Osteoblast (primary cell): ENCODE results near the gene UNC5A. TPM values are rescaled to one million over a fixed set of nuclear protein-coding genes. Genes with fewer than 3 reads are reported as not detected.

Experiments
- DNase-seq: peaks from one replicate; pipeline ENCODE4 v3.0.0; 2011; ENCODE audit warnings: low spot score, mixed read lengths; ENCODE audit not compliant: insufficient read length; ENCODE audit errors: missing footprints
- H2AFZ ChIP-seq: 2 replicates; pipeline ENCODE4 v1.6.0; 2011; ENCODE audit warnings: mild to moderate bottlenecking, low read length
- H3K27ac ChIP-seq: 2 replicates; pipeline ENCODE4 v1.5.1; 2011; ENCODE audit warnings: mild to moderate bottlenecking, low read depth, low read length, moderate library complexity
- H3K27me3 ChIP-seq: 2 replicates; pipeline ENCODE4 v1.6.0; 2012; ENCODE audit warnings: mild to moderate bottlenecking, control low read depth, inconsistent platforms, low read length, moderate library complexity; ENCODE audit not compliant: insufficient read depth
- H3K36me3 ChIP-seq: 2 replicates; pipeline ENCODE4 v1.5.1; 2011; ENCODE audit warnings: mild to moderate bottlenecking, low read length, control low read depth, moderate library complexity; ENCODE audit not compliant: insufficient read depth
- H3K4me1 ChIP-seq: 2 replicates; pipeline ENCODE4 v1.5.1; 2011; ENCODE audit warnings: mild to moderate bottlenecking, low read length, control low read depth, moderate library complexity; ENCODE audit not compliant: insufficient read depth
- H3K4me2 ChIP-seq: 2 replicates; pipeline ENCODE4 v1.6.0; 2011; ENCODE audit warnings: mild to moderate bottlenecking, low read length; ENCODE audit not compliant: insufficient read depth
- H3K4me3 ChIP-seq: fragments of 200-600 bp; sonication (generic); 3 replicates; pipeline ENCODE4 v1.5.1; 2012; ENCODE audit warnings: mild to moderate bottlenecking, low read length, inconsistent platforms; ENCODE audit not compliant: insufficient read depth
- H3K79me2 ChIP-seq: 2 replicates; pipeline ENCODE4 v1.6.0; 2012; ENCODE audit warnings: mild to moderate bottlenecking, low read length, control low read depth, inconsistent platforms; ENCODE audit not compliant: insufficient read depth
- H3K9me3 ChIP-seq: 2 replicates; pipeline ENCODE4 v1.5.1; 2011; ENCODE audit warnings: low read depth, low read length, control low read depth
- H4K20me1 ChIP-seq: 2 replicates; pipeline ENCODE4 v1.6.0; 2012; ENCODE audit warnings: mild to moderate bottlenecking, low read length, control low read depth; ENCODE audit not compliant: insufficient read depth
- CTCF ChIP-seq: IDR thresholded peaks from 2 replicates; pipeline ENCODE4 v1.5.1; 2011; ENCODE audit warnings: mild to moderate bottlenecking, low read depth, low read length, moderate library complexity; ENCODE audit errors: extremely low read depth
- total RNA-seq: library from RNA; depleted of rRNA; stranded (reverse); fragments of >200 nt; gene quantifications from 2 replicates; pipeline ENCODE4 v1.2.3, GENCODE V29; 2012

The UNC5A gene
- total RNA-seq, 1 donor: not detected

DNA sequence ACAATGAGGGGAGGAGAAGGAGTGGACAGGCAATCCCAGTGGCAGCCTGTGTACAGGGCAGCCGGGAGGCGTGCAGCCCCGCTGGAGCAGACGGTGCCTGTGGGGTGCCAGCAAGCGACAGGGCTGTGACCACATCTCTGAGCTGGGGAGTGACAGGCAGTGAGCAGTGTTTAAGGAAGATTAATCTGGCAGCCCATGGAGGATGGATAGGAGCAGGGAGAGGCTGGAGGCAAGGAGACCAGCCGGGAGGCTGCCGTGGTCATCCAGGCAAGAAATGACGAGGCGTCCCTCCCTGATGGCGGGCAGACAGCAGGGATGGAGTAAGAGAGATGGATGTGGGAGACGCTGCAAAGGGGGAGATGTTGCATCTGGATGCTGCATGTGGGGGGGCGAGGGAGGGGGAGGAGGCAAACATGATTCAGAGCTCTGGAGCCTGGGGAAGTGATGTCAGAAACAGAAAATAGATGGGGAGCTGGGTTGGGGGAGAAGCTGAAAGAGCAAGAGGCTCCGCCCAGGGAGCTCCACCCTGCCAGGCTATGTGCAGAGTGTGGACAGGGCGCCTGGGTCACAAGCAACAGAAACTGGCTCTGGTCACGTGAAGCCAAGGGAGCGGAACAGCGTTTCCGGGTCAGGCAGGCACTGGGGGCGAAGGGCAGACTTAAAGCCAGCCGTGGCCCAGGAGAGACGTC lies 12.6 kb downstream of the UNC5A start:
- no peak overlapping the region for H3K27ac ChIP-seq
- H3K36me3 ChIP-seq: no peaks in the 10 kb centered on the region
- no peak for TF ChIP-seq CTCF
- peaks cover 22% of the 10 kb centered on the region for H3K27me3 ChIP-seq
- no peaks in the 10 kb centered on the region for H4K20me1 ChIP-seq
- no peak overlapping the region for H3K4me3 ChIP-seq
- no peak for DNase-seq
- no peak overlapping the region for H2AFZ ChIP-seq
- no peaks in the 10 kb centered on the region for H3K4me1 ChIP-seq
- no peaks in the 10 kb centered on the region for H3K79me2 ChIP-seq
- no peaks in the 10 kb centered on the region for H3K9me3 ChIP-seq
- H3K4me2 ChIP-seq: no peak overlapping the region

DNA sequence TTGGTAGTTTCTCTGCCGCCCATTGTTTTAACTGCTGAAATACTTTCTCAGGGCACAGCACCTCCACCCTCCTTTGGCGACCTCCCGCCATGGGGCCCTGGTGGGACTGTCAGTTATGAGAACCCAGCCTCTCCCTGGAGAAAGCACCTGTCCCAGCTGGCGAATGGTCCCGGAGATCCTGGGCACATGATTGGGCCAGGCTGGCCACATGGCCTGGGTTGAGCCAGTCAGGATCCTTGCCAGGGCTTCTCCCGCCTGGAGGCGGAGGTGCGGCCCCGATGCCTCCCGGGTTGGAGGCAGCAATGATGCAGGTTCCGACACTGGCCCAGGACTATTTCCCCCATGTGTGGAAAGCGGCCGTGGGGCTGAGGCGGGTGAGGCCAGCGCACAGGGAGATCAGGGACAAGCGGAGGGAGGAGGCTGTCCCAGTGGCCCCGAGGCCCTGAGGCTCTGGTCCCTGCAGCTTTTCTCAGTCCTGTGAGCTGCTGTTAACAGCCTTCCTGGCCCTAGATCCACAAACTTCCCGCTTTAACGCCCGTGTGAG lies 13.6 kb downstream of the UNC5A start:
- Histone ChIP-seq H3K4me2 (no peak overlapping the region), H4K20me1 (no peaks in the 10 kb centered on the region), H3K4me1 (no peaks in the 10 kb centered on the region), H2AFZ (no peak overlapping the region), H3K9me3 (no peaks in the 10 kb centered on the region), H3K4me3 (no peak overlapping the region), H3K36me3 (no peaks in the 10 kb centered on the region), H3K27me3 (peaks cover 12% of the 10 kb centered on the region), H3K27ac (no peak overlapping the region), H3K79me2 (no peaks in the 10 kb centered on the region)
- no peak for DNase-seq
- TF ChIP-seq CTCF: no peak

GRCh38 chr5:176824604-176825003 lies 14.2 kb downstream of the UNC5A start:
- TF ChIP-seq CTCF: no peak
- no peaks in the 10 kb centered on the region for H3K4me1 ChIP-seq

DNA sequence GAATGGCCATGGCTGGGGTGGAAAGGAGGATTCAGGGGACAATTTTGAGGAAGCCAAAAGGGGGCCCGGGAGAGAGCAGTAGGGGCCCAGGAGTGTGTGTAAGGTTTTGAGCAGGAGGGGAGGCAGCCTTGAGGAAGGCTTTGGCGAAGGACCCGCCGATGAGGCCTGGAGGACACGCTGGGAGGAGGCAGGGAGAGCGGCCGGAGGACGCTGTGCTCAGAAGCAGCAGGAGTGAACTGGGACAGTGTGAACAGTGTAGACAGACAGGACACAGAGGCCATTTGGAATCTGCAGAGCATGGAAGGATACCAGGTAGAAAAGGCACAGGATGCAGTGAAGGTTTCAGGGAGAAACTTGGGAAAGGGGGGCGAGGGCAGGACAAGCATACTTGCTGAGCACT lies 14.9 kb downstream of the UNC5A start:
- TF ChIP-seq CTCF: no peak
- H3K27me3 ChIP-seq: peaks cover 8% of the 10 kb centered on the region

More at GRCh38 chr5:176824604-176825003, 14.2 kb downstream of the UNC5A start:
- Histone ChIP-seq H2AFZ (no peak overlapping the region), H3K79me2 (no peaks in the 10 kb centered on the region), H3K4me3 (no peak overlapping the region), H3K27me3 (peaks cover 8% of the 10 kb centered on the region), H3K36me3 (no peaks in the 10 kb centered on the region), H3K27ac (no peak overlapping the region), H3K9me3 (no peaks in the 10 kb centered on the region), H4K20me1 (no peaks in the 10 kb centered on the region), H3K4me2 (no peak overlapping the region)
- DNase-seq: no peak

More for the DNA sequence above, 14.9 kb downstream of the UNC5A start:
- no peaks in the 10 kb centered on the region for H3K9me3 ChIP-seq
- no peak overlapping the region for H3K4me2 ChIP-seq
- no peak overlapping the region for H3K27ac ChIP-seq
- no peaks in the 10 kb centered on the region for H3K4me1 ChIP-seq
- H3K4me3 ChIP-seq: no peak overlapping the region
- no peak for DNase-seq
- no peaks in the 10 kb centered on the region for H3K36me3 ChIP-seq
- H2AFZ ChIP-seq: no peak overlapping the region
- H3K79me2 ChIP-seq: no peaks in the 10 kb centered on the region
- H4K20me1 ChIP-seq: no peaks in the 10 kb centered on the region
